Upper lobe of left lung (tissue), 4 donors: Measurements from ENCODE around the gene NINJ2.

ENCODE experiments used
- POLR2A ChIP-seq, 4 donors: fragments of 450-650 bp; IDR thresholded peaks; one replicate each; pipeline ENCODE4 v1.5.1; 2016 to 2017; ENCODE audit warnings: antibody characterized with exemption in 4 of 4, mild to moderate bottlenecking in 2 of 4
- POLR2AphosphoS5 ChIP-seq, 2 donors: sonication (generic); formaldehyde crosslinking; IDR thresholded peaks; one replicate each; pipeline ENCODE4 v1.5.1; 2017; ENCODE audit warnings: antibody characterized with exemption in 2 of 2
- TF ChIP-seq, protein P1 (sequence below), 6 experiments: fragments of 450-650 bp in 4 of 6; fragments of 200-600 bp in 2 of 6; sonication (generic) in 2 of 6; IDR thresholded peaks; one replicate each; pipeline ENCODE4 v1.5.1; 2016 to 2019; ENCODE audit warnings: antibody characterized with exemption in 6 of 6

GRCh38 chr12:588024-588322, 75.3 kb downstream of the NINJ2 start:
- TF ChIP-seq, protein P1, sequence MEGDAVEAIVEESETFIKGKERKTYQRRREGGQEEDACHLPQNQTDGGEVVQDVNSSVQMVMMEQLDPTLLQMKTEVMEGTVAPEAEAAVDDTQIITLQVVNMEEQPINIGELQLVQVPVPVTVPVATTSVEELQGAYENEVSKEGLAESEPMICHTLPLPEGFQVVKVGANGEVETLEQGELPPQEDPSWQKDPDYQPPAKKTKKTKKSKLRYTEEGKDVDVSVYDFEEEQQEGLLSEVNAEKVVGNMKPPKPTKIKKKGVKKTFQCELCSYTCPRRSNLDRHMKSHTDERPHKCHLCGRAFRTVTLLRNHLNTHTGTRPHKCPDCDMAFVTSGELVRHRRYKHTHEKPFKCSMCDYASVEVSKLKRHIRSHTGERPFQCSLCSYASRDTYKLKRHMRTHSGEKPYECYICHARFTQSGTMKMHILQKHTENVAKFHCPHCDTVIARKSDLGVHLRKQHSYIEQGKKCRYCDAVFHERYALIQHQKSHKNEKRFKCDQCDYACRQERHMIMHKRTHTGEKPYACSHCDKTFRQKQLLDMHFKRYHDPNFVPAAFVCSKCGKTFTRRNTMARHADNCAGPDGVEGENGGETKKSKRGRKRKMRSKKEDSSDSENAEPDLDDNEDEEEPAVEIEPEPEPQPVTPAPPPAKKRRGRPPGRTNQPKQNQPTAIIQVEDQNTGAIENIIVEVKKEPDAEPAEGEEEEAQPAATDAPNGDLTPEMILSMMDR (IDR thresholded peaks at IDR 0.05): no peak
- no peak for TF ChIP-seq POLR2A (IDR thresholded peaks at IDR 0.05)
- no peak for TF ChIP-seq POLR2AphosphoS5 (IDR thresholded peaks at IDR 0.05)
